HG03439 (cell line): ENCODE measurements around the gene UBE2Q1.

Experiments used
- ATAC-seq: cut with Tn5 transposase; IDR thresholded peaks from one replicate; pipeline ENCODE4 v1.9.1; 2021; ENCODE audit warnings: mild to moderate bottlenecking, moderate library complexity; ENCODE audit not compliant: unreplicated experiment

Gene UBE2Q1

GRCh38 chr1:154557939-154558719 is at the start of gene UBE2Q1:
UBE2Q1 (minus strand) TSS chr1:154558662; CDS start chr1:154558553, 109 bp downstream.
- ATAC-seq = peak; percentile 18

- peak; percentile 81 for ATAC-seq
These were observed 49.3 kb upstream of the UBE2Q1 start, which contains the start of gene ADAR for GRCh38 chr1:154607609-154608396. ADAR (minus strand) TSS chr1:154608186; CDS start chr1:154608006, 180 bp downstream.

GRCh38 chr1:154607106-154607608 is 48.7 kb upstream of the UBE2Q1 start:
- ATAC-seq = peak; percentile 10

- ATAC-seq = no peak
These were observed 47.1 kb upstream of the UBE2Q1 start for GRCh38 chr1:154605534-154605933.

- ATAC-seq = no peak
These were observed 44.9 kb upstream of the UBE2Q1 start for GRCh38 chr1:154603317-154603716.

GRCh38 chr1:154599658-154600057 is 41.2 kb upstream of the UBE2Q1 start:
- no peak for ATAC-seq

- no peak for ATAC-seq
These were observed 40.6 kb upstream of the UBE2Q1 start for GRCh38 chr1:154598871-154599635.

- ATAC-seq = no peak
These were observed 37.2 kb upstream of the UBE2Q1 start for GRCh38 chr1:154595621-154596020.

GRCh38 chr1:154594811-154595210 is 36.3 kb upstream of the UBE2Q1 start:
- ATAC-seq = no peak

- ATAC-seq = no peak
These were observed 34.9 kb upstream of the UBE2Q1 start for GRCh38 chr1:154593390-154593789.

- no peak for ATAC-seq
These were observed 32.7 kb upstream of the UBE2Q1 start for GRCh38 chr1:154591206-154591605.

GRCh38 chr1:154590756-154591155 is 32.3 kb upstream of the UBE2Q1 start:
- no peak for ATAC-seq

GRCh38 chr1:154589780-154590179 is 31.3 kb upstream of the UBE2Q1 start:
- no peak for ATAC-seq

GRCh38 chr1:154586641-154587040 is 28.2 kb upstream of the UBE2Q1 start:
- no peak for ATAC-seq

GRCh38 chr1:154586231-154586630 is 27.8 kb upstream of the UBE2Q1 start:
- no peak for ATAC-seq

GRCh38 chr1:154584267-154584994 is 26.0 kb upstream of the UBE2Q1 start:
- ATAC-seq = no peak

GRCh38 chr1:154583773-154584172 is 25.3 kb upstream of the UBE2Q1 start:
- no peak for ATAC-seq

- no peak for ATAC-seq
These were observed 24.4 kb upstream of the UBE2Q1 start for GRCh38 chr1:154582885-154583284.

- no peak for ATAC-seq
These were observed 23.3 kb upstream of the UBE2Q1 start for GRCh38 chr1:154581766-154582165.

GRCh38 chr1:154579374-154579773 is 20.9 kb upstream of the UBE2Q1 start:
- no peak for ATAC-seq
